IMR-90 (cell line): ENCODE results near the gene ADAMTS13. TPM values are rescaled to one million over a fixed set of nuclear protein-coding genes. Genes with fewer than 3 reads are reported as not detected.
"Not testable (repeated sequence)": the region's sequence is repeated elsewhere in the genome, so short reads cannot be mapped to it uniquely, and the experiment has no call there.

Source experiments
- ATAC-seq: fragments of 200-7000 bp; cut with Tn5 transposase; 2 replicates; pipeline ENCODE4 v1.9.1; 2020; ENCODE audit warnings: low read depth, mild to moderate bottlenecking, moderate library complexity
- BruUV-seq: library from RNA; stranded (reverse); fragments of 400-500 nt; replicated peaks from 2 replicates; lab custom pipeline; 2021; lab: Mats Ljungman, UMichigan
- CTCF ChIA-PET: fragments of 300-600 bp; formaldehyde crosslinking; extraction: SDS; loops from one replicate; lab custom pipeline; 2021; ENCODE audit warnings: antibody characterized with exemption; lab: Yijun Ruan, JAX
- POLR2A ChIA-PET: fragments of 300-600 bp; sonication (Branson Sonifier 250); formaldehyde crosslinking; loops from one replicate; lab custom pipeline; 2022; ENCODE audit warnings: antibody characterized with exemption; ENCODE audit not compliant: unreplicated experiment; lab: Charles Lee
- DNase-seq: peaks from one replicate; pipeline ENCODE4 v3.0.0; 2013
- H2AFZ ChIP-seq: replicated peaks from 2 replicates; pipeline ENCODE3; 2013; ENCODE audit warnings: low read length, mild to moderate bottlenecking; ENCODE audit not compliant: poor library complexity
- H2AK5ac ChIP-seq: 2 replicates; pipeline ENCODE4 v1.6.1; 2013; ENCODE audit warnings: low read depth, low read length, inconsistent platforms
- H2AK9ac ChIP-seq: replicated peaks from 2 replicates; pipeline ENCODE3; 2013; ENCODE audit warnings: mild to moderate bottlenecking, low read depth, low read length, moderate library complexity; ENCODE audit not compliant: poor library complexity
- H2BK120ac ChIP-seq: 2 replicates; pipeline ENCODE4 v1.6.1; 2013; ENCODE audit warnings: low read depth, low read length, inconsistent platforms
- H2BK15ac ChIP-seq: 3 replicates; pipeline ENCODE4 v1.6.1; 2013; ENCODE audit warnings: low read depth, low read length, inconsistent platforms
- H2BK20ac ChIP-seq: 2 replicates; pipeline ENCODE4 v1.6.1; 2013; ENCODE audit warnings: low read depth, mild to moderate bottlenecking, inconsistent platforms, low read length, moderate library complexity
- H2BK5ac ChIP-seq: 2 replicates; pipeline ENCODE4 v1.6.1; 2013; ENCODE audit warnings: mild to moderate bottlenecking, low read depth, low read length, inconsistent platforms; ENCODE audit not compliant: poor library complexity, severe bottlenecking
- H3K14ac ChIP-seq: replicated peaks from 2 replicates; pipeline ENCODE4 v1.6.1; 2013; ENCODE audit warnings: low read depth, low read length, inconsistent platforms
- H3K18ac ChIP-seq: 2 replicates; pipeline ENCODE4 v1.6.1; 2013; ENCODE audit warnings: low read depth, low read length, control low read depth
- H3K23ac ChIP-seq: 2 replicates; pipeline ENCODE4 v1.6.1; 2013; ENCODE audit warnings: low read depth, low read length, inconsistent platforms
- H3K27ac ChIP-seq: 2 replicates; pipeline ENCODE4 v1.5.1; 2013; ENCODE audit warnings: mild to moderate bottlenecking, control low read depth, low read length; ENCODE audit not compliant: insufficient read depth
- H3K27me3 ChIP-seq: 2 replicates; pipeline ENCODE4 v1.6.1; 2013; ENCODE audit warnings: low read length; ENCODE audit not compliant: control insufficient read depth, insufficient read depth
- H3K36me3 ChIP-seq: 2 replicates; pipeline ENCODE4 v1.6.1; 2013; ENCODE audit warnings: low read length, mixed read lengths; ENCODE audit not compliant: control insufficient read depth, insufficient read depth
- H3K4ac ChIP-seq: 2 replicates; pipeline ENCODE4 v1.6.1; 2013; ENCODE audit warnings: low read depth, low read length, inconsistent platforms
- H3K4me1 ChIP-seq: 2 replicates; pipeline ENCODE4 v1.6.1; 2013; ENCODE audit warnings: low read length, mixed read lengths; ENCODE audit not compliant: control insufficient read depth, insufficient read depth
- H3K4me2 ChIP-seq: 2 replicates; pipeline ENCODE4 v1.6.1; 2013; ENCODE audit warnings: low read depth, mild to moderate bottlenecking, control low read depth, low read length, moderate library complexity
- H3K4me3 ChIP-seq: 2 replicates; pipeline ENCODE4 v1.5.1; 2013; ENCODE audit warnings: low read depth, mild to moderate bottlenecking, control low read depth, low read length, moderate library complexity; ENCODE audit not compliant: insufficient read depth
- H3K56ac ChIP-seq: 2 replicates; pipeline ENCODE4 v1.6.1; 2013; ENCODE audit warnings: low read length, inconsistent platforms; ENCODE audit not compliant: insufficient read depth; ENCODE audit errors: extremely low read depth
- H3K79me1 ChIP-seq, 2 experiments: 2 replicates each; pipeline ENCODE4 v1.6.1; 2013; ENCODE audit warnings: low read length in 2 of 2, inconsistent platforms in 1 of 2, low read depth in 1 of 2
- H3K9ac ChIP-seq: 2 replicates; pipeline ENCODE4 v1.6.1; 2013; ENCODE audit warnings: low read depth, low read length, control low read depth
- H3K9me1 ChIP-seq: 2 replicates; pipeline ENCODE4 v1.6.1; 2013; ENCODE audit warnings: low read length, inconsistent platforms; ENCODE audit not compliant: insufficient read depth
- H3K9me3 ChIP-seq: 2 replicates; pipeline ENCODE4 v1.6.1; 2013; ENCODE audit warnings: low read length; ENCODE audit not compliant: control insufficient read depth, insufficient read depth
- H4K20me1 ChIP-seq: 2 replicates; pipeline ENCODE4 v1.6.1; 2013; ENCODE audit warnings: low read length, inconsistent platforms; ENCODE audit not compliant: insufficient read depth
- H4K5ac ChIP-seq: 2 replicates; pipeline ENCODE4 v1.6.1; 2013; ENCODE audit warnings: mild to moderate bottlenecking, low read depth, low read length, control low read depth
- H4K8ac ChIP-seq, 2 experiments: 2 replicates each; pipeline ENCODE4 v1.6.1; 2013; ENCODE audit warnings: low read depth in 2 of 2, low read length in 2 of 2, control low read depth in 1 of 2, inconsistent platforms in 1 of 2
- H4K91ac ChIP-seq: 2 replicates; pipeline ENCODE4 v1.6.1; 2013; ENCODE audit warnings: low read depth, low read length, inconsistent platforms; ENCODE audit not compliant: insufficient read depth
- CEBPB ChIP-seq: IDR thresholded peaks from 2 replicates; pipeline ENCODE4 v1.6.1; 2012; ENCODE audit warnings: low read depth, low read length, improper control_type of control experiment
- FOS ChIP-seq: fragments of 150-350 bp; IDR thresholded peaks from 2 replicates; pipeline ENCODE4 v1.6.1; 2016; ENCODE audit warnings: low read depth, low read length
- MAFK ChIP-seq: IDR thresholded peaks from 2 replicates; pipeline ENCODE4 v1.6.1; 2012; ENCODE audit warnings: low read depth, low read length, improper control_type of control experiment
- RAD21 ChIP-seq: IDR thresholded peaks from 2 replicates; pipeline ENCODE4 v1.6.1; 2012; ENCODE audit warnings: low read length, improper control_type of control experiment
- WGBS, 2 experiments: methylation state at CpG; one replicate each; pipeline versions ENCODE4 v1.1.5 to v1.1.7; 2013; ENCODE audit warnings: missing lambda C conversion rate in 2 of 2; ENCODE audit not compliant: insufficient read length in 1 of 2; ENCODE audit errors: extremely low coverage in 2 of 2; 5-methylcytosine and 5-hydroxymethylcytosine counted together
- dilution Hi-C: fragments of 300-500 bp; cut with HindIII; formaldehyde crosslinking; loops from one replicate; pipeline ENCODE4 v1.14.3; 2018; ENCODE audit warnings: low sequenced_read_pairs; ENCODE audit not compliant: unreplicated experiment
- in situ Hi-C: fragments of 300-500 bp; cut with MboI; formaldehyde crosslinking; loops from 3 replicates; pipeline ENCODE4 v1.14.3; 2019; ENCODE audit warnings: low sequenced_read_pairs, inconsistent platforms, mixed read lengths
- intact Hi-C: fragments of 100-400 bp; cut with micrococcal nuclease; formaldehyde crosslinking; loops from 2 replicates; pipeline ENCODE4 v1.10.0; 2022
- polyA plus RNA-seq, 3 experiments: library from polyadenylated mRNA; depleted of rRNA; stranded (reverse); fragments of >200 nt; gene quantifications; 2 replicates each; pipeline ENCODE4 v1.2.3, GENCODE V29; 2012; ENCODE audit warnings: low replicate concordance in 1 of 3
- total RNA-seq: library from RNA; depleted of rRNA; stranded (reverse); fragments of >200 nt; gene quantifications from 2 replicates; pipeline ENCODE4 v1.2.3, GENCODE V29; 2012

The ADAMTS13 gene
- total and polyA plus RNA-seq, 2 of the 4 experiments (the other 2 are of a cell fraction) = 0.18 to 2.8 TPM

- TF ChIP-seq FOS (no peak), CEBPB (no peak), RAD21 (no peak), MAFK (no peak)
Measured at GRCh38 chr9:133375724-133376654, 46.2 kb upstream of the ADAMTS13 start, which contains the start of the genes STKLD1 and SURF4 (continued).

GRCh38 chr9:133377280-133377679 lies 44.9 kb upstream of the ADAMTS13 start:
- peaks cover 0 to 14% of the 10 kb centered on the region in 2 experiments; a peak in 2 of 4 replicates for H3K79me1 ChIP-seq
- in situ Hi-C loops, H3K9me1 ChIP-seq, H3K4ac ChIP-seq, H3K4me2 ChIP-seq, H3K9ac ChIP-seq, POLR2A ChIA-PET, H3K4me1 ChIP-seq, H3K27ac ChIP-seq, DNase-seq, H3K4me3 ChIP-seq, H3K56ac ChIP-seq, H2AK9ac ChIP-seq, dilution Hi-C loops, H4K8ac ChIP-seq, intact Hi-C loops, H2BK5ac ChIP-seq, ATAC-seq, H2BK120ac ChIP-seq, H4K91ac ChIP-seq, H2BK15ac ChIP-seq, H2AK5ac ChIP-seq, H3K23ac ChIP-seq, BruUV-seq, H4K5ac ChIP-seq, H2BK20ac ChIP-seq, H3K27me3 ChIP-seq, H3K9me3 ChIP-seq, H3K18ac ChIP-seq, H3K36me3 ChIP-seq, H3K14ac ChIP-seq, H2AFZ ChIP-seq: not testable (repeated sequence)
- peaks cover 30% of the 10 kb centered on the region for H4K20me1 ChIP-seq
- CTCF ChIA-PET = interaction anchor here (0.5 kb wide), 1 partner anchor 290 kb away, joined by 4 read pairs; no protein-coding TSS in a partner anchor
- 99% methylated on average over 6 of the region's 14 CpGs; no CpG with 5 or more reads in 1 of the 2 experiments for WGBS, 2 experiments
